HG03108 (cell line): ENCODE results near the gene ARMH4.
"Not testable (repeated sequence)": the region's sequence is repeated elsewhere in the genome, so short reads cannot be mapped to it uniquely, and the experiment has no call there.

Experiments used
- ATAC-seq: cut with Tn5 transposase; IDR thresholded peaks from one replicate; pipeline ENCODE4 v1.9.1; 2021; ENCODE audit warnings: moderate library complexity; ENCODE audit not compliant: unreplicated experiment

ARMH4 gene

GRCh38 chr14:58149196-58149595 lies 2.8 kb downstream of the ARMH4 start:
- no peak for ATAC-seq

GRCh38 chr14:58146399-58146798 lies 5.6 kb downstream of the ARMH4 start:
- no peak for ATAC-seq

GRCh38 chr14:58145936-58146335 lies 6.1 kb downstream of the ARMH4 start:
- no peak for ATAC-seq

- no peak for ATAC-seq
Measured at GRCh38 chr14:58143106-58143505, 8.9 kb downstream of the ARMH4 start.

- no peak for ATAC-seq
Measured at GRCh38 chr14:58141893-58142292, 10.1 kb downstream of the ARMH4 start.

GRCh38 chr14:58138714-58139482 lies 13.1 kb downstream of the ARMH4 start:
- no peak for ATAC-seq

GRCh38 chr14:58138031-58138713 lies 13.8 kb downstream of the ARMH4 start:
- no peak for ATAC-seq

- no peak for ATAC-seq
Measured at GRCh38 chr14:58133739-58134138, 18.3 kb downstream of the ARMH4 start.

- ATAC-seq = no peak
Measured at GRCh38 chr14:58131386-58131785, 20.6 kb downstream of the ARMH4 start.

GRCh38 chr14:58130116-58130782 lies 21.8 kb downstream of the ARMH4 start:
- no peak for ATAC-seq

- ATAC-seq = no peak
Measured at GRCh38 chr14:58129208-58129607, 22.8 kb downstream of the ARMH4 start.

GRCh38 chr14:58128416-58128815 lies 23.6 kb downstream of the ARMH4 start:
- ATAC-seq = no peak

- ATAC-seq = not testable (repeated sequence)
Measured at GRCh38 chr14:58122546-58122945, 29.5 kb downstream of the ARMH4 start.

- ATAC-seq = no peak
Measured at GRCh38 chr14:58121530-58122186, 30.4 kb downstream of the ARMH4 start.

- ATAC-seq = no peak
Measured at GRCh38 chr14:58119381-58119780, 32.6 kb downstream of the ARMH4 start.

- no peak for ATAC-seq
Measured at GRCh38 chr14:58118097-58118815, 33.8 kb downstream of the ARMH4 start.

- ATAC-seq = no peak
Measured at GRCh38 chr14:58109744-58110143, 42.3 kb downstream of the ARMH4 start.

GRCh38 chr14:58108717-58109116 lies 43.3 kb downstream of the ARMH4 start:
- ATAC-seq = no peak

- ATAC-seq = no peak
Measured at GRCh38 chr14:58107947-58108552, 44.0 kb downstream of the ARMH4 start.

- no peak for ATAC-seq
Measured at GRCh38 chr14:58107041-58107440, 45.0 kb downstream of the ARMH4 start.
